NCI-H748 treated with DMSO at 0.1 percent for 48 hours (cell line): Measurements from ENCODE around the gene STXBP2.

Experiments used
- DNase-seq: peaks from one replicate; lab custom pipeline; 2025; lab: John Stamatoyannopoulos, UW

Gene STXBP2

GRCh38 chr19:7612282-7613274 is 24.3 kb upstream of the STXBP2 start:
- no peak for DNase-seq

- no peak for DNase-seq
Observed at GRCh38 chr19:7614859-7615741, 21.8 kb upstream of the STXBP2 start.

DNA sequence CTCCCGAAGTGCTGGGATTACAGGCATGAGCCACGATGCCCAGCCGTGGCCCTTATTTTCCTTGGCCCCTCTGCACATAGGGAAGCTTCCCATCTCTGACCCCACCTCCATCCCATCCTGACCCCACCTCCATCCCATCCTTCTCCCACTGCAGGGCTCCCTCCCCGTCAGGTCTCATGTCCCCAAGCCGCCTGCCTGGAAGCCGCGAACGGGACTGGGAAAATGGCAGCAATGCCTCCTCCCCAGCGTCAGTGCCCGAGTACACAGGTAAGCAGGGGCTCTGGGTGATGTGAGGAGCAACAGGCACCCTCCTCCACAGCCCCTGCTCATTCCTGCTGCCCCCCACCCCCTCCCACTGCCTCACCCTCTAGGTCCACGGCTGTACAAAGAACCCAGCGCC is 19.7 kb upstream of the STXBP2 start:
- no peak for DNase-seq

DNA sequence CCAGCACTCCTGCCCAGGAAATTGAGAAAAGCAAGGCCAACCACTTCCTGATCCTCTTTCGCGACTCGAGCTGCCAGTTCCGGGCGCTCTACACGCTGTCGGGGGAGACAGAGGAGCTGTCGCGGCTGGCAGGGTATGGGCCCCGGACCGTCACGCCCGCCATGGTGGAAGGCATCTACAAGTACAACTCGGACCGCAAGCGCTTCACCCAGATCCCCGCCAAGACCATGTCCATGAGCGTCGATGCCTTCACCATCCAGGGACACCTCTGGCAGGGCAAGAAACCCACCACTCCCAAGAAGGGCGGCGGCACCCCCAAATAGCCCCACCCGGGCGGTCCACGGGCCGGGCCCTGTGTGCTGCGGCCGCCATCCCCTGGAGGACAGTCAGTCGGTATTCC is 19.2 kb upstream of the STXBP2 start:
- no peak for DNase-seq

DNA sequence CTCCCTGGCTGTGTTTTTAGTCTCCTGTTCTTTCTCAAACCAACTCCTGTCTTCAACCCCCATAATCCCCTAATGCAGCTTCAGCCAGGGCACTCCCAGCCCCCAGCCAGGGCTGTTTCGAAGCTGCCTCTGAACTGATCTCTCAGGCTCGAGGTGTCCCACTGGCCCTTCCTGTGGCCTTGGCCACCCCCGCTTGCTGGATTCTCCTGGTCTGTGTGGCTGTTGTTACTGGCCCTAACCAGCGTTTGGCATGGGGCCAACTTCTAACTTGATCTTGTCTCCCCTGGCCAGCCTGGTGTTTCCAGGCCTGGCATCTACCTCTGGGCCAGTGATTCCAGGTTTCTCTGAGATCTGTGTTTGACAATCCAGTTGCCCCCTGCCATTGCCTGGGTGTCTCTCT is 18.6 kb upstream of the STXBP2 start:
- no peak for DNase-seq

DNA sequence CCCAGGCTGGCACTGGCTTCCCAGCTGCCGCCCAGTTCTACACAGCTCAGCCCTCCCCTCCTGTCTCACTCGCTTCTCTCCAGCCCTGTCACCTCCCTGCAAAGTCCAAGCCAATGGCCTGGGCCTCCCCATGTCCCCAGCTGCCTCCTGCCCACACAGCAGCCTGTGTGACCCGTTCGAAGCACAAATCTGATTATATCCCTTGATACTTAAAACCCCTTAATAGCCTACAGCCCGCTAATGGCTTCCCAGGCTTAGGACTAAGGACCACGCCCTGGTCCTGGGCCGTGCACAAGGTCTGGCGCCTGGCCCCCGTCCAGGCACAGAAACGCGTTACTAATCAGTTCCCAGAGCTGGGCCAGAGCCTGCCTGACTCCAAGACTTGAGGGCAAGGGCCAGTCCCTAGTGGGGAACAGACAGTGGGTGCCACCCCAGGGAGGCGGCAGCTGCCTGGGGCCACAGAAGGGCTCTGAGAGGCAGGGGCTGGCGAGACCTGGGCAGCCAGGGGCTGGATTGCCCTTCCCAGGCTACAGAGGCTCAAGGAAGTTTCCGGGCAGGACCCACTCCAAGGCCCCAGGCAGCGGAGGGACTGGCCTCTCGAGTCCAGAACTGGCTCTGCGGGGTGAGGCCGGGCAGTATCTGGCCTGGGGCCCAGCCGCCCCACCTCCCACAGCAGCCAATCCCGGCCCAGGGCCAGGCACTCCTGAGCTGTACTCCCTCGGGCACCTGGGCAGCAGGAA is 18.0 kb upstream of the STXBP2 start:
- no peak for DNase-seq

GRCh38 chr19:7619671-7620441 is 17.1 kb upstream of the STXBP2 start:
- no peak for DNase-seq

DNA sequence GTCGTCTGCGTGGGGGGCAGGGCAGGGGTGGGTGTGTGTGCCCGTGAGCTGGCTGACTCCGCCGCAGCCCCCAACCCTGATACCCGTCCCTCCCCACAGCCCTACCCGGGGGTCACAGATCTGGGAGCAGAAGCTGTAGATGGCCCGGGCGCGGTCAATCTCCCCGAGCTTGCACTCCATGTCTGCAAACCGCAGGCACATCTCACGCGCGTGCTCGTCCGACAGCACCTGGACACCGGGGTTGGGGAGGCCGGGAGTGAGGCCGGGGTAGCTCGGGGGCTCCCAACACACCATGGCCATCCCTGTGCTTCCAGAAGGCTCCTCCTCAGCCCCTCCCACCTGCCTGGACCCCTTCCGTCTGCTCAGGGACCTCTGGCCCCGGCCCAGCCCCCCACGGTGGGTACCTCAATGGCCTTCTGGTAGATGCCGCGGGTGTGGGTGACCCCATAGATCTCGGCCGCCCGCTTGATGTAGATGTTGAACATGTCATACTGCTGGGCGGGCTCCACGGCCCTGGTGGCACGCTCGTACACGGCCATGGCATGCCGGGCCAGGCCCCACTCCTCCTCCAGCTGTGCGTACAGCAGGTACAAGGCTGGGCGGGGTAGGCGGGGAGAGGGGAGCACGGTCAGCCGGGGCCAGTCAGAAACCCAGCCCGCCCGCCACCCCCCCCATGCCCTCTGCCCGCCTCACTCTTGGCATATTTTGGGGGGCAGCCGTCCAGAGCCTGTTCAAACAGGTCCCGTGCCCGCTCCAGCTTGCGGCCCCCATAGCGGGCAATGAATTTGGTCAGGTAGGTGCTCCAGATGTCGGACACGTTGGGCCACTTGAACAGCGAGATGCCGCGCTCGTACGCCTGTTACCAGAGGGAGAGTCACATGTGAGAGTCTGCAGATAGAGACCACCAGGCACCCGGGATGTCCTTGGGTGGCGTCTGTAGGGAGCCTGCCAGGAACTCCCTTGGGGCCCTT is 16.2 kb upstream of the STXBP2 start:
- no peak for DNase-seq

DNA sequence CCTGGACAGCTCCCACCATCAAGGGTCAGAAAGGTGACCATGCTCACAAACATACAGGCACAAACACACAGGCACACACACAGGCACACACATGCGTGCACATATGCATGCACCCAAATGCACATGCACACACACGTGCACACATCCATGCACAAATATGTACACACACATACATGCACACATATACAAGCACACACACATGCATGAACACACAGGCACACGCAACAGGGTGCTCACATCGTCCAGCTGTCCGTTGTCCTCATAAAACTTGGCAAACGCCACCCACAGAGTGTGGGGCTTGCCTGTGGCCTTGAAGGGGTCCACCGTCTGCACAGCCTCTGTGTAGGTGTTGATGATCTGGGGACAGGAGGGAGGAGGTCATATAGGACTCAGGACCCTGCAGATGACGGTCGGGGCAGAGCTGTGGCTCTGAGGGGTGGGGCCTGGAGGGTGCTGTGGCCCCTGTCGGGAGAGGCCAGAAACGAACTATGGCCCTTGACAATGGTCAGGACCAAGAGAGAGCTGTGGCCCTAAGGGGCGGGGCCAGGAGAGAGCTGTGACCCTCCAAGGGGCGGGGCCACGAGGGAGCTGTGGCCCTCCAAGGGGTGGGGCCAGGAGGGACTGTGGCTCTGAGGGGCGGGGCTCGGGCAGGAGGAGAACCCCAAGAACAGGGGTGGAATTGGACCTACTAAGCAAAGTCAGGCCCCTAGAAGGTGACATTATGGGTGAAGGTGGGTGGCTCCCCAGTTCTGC is 13.8 kb upstream of the STXBP2 start:
- no peak for DNase-seq

- DNase-seq = no peak
Observed at GRCh38 chr19:7623725-7624603, 12.9 kb upstream of the STXBP2 start.

DNA sequence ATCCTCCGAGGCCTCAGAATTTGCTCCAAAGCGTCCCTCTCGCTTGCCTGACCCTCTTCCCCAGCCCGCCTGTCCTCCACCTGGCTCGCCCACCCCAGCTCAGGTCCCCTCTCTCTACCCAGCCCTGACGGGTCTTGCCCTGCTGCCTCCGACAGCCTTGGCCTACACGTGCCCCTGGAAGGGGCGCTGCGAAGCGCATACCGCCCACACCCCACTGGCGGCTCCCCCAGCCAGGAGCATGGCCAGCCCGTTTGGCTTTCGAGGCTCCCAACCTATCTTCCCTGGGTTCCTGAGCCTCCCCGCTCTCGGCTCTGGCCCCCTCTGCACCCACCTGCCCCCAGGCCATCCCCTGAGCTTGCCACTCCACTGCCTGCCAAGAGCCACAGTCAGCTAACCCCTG is 12.1 kb upstream of the STXBP2 start:
- DNase-seq = no peak

GRCh38 chr19:7625763-7626372 is 11.0 kb upstream of the STXBP2 start:
- no peak for DNase-seq

GRCh38 chr19:7627166-7627565 is 9.7 kb upstream of the STXBP2 start:
- DNase-seq = no peak

- no peak for DNase-seq
Observed at GRCh38 chr19:7628589-7629311, 8.2 kb upstream of the STXBP2 start.

DNA sequence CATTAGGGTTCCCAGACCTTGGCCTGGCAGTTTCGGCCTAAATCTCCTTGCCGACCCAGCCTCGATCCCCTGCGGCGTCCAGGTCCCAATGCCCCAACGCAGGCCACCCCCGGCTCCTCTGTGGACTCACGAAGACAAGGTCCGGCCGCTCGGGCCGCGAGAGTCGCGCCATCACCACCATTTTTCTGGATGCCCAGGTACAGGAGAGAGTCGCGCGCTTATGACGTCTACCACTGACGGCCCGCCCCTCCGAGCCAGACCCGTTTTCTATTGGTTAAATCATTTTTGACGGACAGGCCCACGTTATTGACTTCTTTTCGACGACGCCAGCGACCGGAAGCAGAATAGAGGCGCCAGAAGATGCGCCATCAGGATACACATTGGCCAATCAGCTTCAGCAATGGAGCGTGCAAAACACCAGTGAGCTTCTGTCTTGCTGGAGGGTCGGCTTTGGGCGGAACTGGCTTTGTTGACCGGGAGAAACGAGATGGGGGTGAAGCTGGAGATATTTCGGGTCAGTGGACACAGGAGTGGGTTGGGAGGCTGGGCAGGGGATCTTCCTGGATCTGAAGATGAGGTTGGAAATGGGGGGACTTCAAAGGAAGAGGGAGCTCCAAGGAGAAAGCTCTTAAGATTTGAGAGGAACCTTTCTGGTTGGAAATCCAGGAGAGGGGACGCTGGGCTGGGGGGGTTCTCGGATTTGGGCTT is 7.4 kb upstream of the STXBP2 start, which contains the start of the genes PET100 and XAB2:
Gene PET100, plus strand, starts transcription at position 447 of the 708 bp plus-strand sequence. Its CDS starts 41 bp downstream, at position 488.
Gene XAB2, minus strand, starts transcription at position 199 of the 708 bp plus-strand sequence. Its CDS starts 18 bp downstream, at position 181.
- peak; percentile 93 for DNase-seq

- no peak for DNase-seq
Observed at GRCh38 chr19:7631577-7631976, 5.3 kb upstream of the STXBP2 start.
